ENCODE measurements around the gene C3orf85. TPM values are rescaled to one million over a fixed set of nuclear protein-coding genes. Genes with fewer than 3 reads are reported as not detected.
"Not testable (repeated sequence)": the region's sequence is repeated elsewhere in the genome, so short reads cannot be mapped to it uniquely, and the experiment has no call there.

The C3orf85 gene
- not detected in 2 replicates for total RNA-seq

- intact Hi-C loops (cut with micrococcal nuclease) = no loop called here
These were observed at the start of gene C3orf85 for GRCh38 chr3:109136523-109136922. Gene C3orf85, plus strand, starts transcription at chr3:109136719. Its CDS starts 129 bp downstream, at chr3:109136848.

- intact Hi-C loops (cut with micrococcal nuclease) = no loop called here
These were observed 47.3 kb upstream of the C3orf85 start for GRCh38 chr3:109089265-109089664.

- intact Hi-C loops (cut with micrococcal nuclease) = no loop called here
These were observed 44.7 kb upstream of the C3orf85 start for GRCh38 chr3:109091846-109092245.

- intact Hi-C loops (cut with micrococcal nuclease) = no loop called here
These were observed 43.0 kb upstream of the C3orf85 start for GRCh38 chr3:109093561-109093960.

- intact Hi-C loops (cut with micrococcal nuclease) = no loop called here
These were observed 41.4 kb upstream of the C3orf85 start for GRCh38 chr3:109095166-109095565.

GRCh38 chr3:109098079-109098644 is 38.4 kb upstream of the C3orf85 start:
- intact Hi-C loops (cut with micrococcal nuclease) = no loop called here

GRCh38 chr3:109109574-109109973 is 26.9 kb upstream of the C3orf85 start:
- intact Hi-C loops (cut with micrococcal nuclease) = no loop called here

- intact Hi-C loops (cut with micrococcal nuclease) = no loop called here
These were observed 23.4 kb upstream of the C3orf85 start for GRCh38 chr3:109112946-109113760.

- intact Hi-C loops (cut with micrococcal nuclease) = no loop called here
These were observed 21.8 kb upstream of the C3orf85 start for GRCh38 chr3:109114746-109115145.

GRCh38 chr3:109115451-109115850 is 21.1 kb upstream of the C3orf85 start:
- intact Hi-C loops (cut with micrococcal nuclease) = no loop called here

GRCh38 chr3:109116031-109116430 is 20.5 kb upstream of the C3orf85 start:
- intact Hi-C loops (cut with micrococcal nuclease) = no loop called here

GRCh38 chr3:109117939-109118338 is 18.6 kb upstream of the C3orf85 start, which contains the start of gene MORC1:
Gene MORC1, minus strand, starts transcription at chr3:109118134. Its CDS starts 75 bp downstream, at chr3:109118059.
- intact Hi-C loops (cut with micrococcal nuclease) = no loop called here

- intact Hi-C loops (cut with micrococcal nuclease) = no loop called here
These were observed 17.9 kb upstream of the C3orf85 start for GRCh38 chr3:109118584-109118983.

GRCh38 chr3:109122690-109123089 is 13.8 kb upstream of the C3orf85 start:
- intact Hi-C loops (cut with micrococcal nuclease) = no loop called here

GRCh38 chr3:109125902-109126301 is 10.6 kb upstream of the C3orf85 start:
- intact Hi-C loops (cut with micrococcal nuclease) = no loop called here

GRCh38 chr3:109127553-109127952 is 9.0 kb upstream of the C3orf85 start:
- intact Hi-C loops (cut with micrococcal nuclease) = no loop called here

GRCh38 chr3:109131276-109131675 is 5.2 kb upstream of the C3orf85 start:
- intact Hi-C loops (cut with micrococcal nuclease) = no loop called here

GRCh38 chr3:109132801-109133473 is 3.6 kb upstream of the C3orf85 start:
- intact Hi-C loops (cut with micrococcal nuclease) = no loop called here

- intact Hi-C loops (cut with micrococcal nuclease) = not testable (repeated sequence)
These were observed 3.1 kb upstream of the C3orf85 start for GRCh38 chr3:109133474-109133816.

GRCh38 chr3:109137761-109138160 is 1.2 kb downstream of the C3orf85 start:
- intact Hi-C loops (cut with micrococcal nuclease) = no loop called here

- intact Hi-C loops (cut with micrococcal nuclease) = no loop called here
These were observed 3.8 kb downstream of the C3orf85 start for GRCh38 chr3:109140318-109140717.

GRCh38 chr3:109143646-109144045 is 7.1 kb downstream of the C3orf85 start:
- intact Hi-C loops (cut with micrococcal nuclease) = no loop called here
